Superior temporal gyrus (tissue), 1 donor: Measurements from ENCODE around the gene MINDY1.

Experiments
- DNase-seq: peaks from one replicate; pipeline ENCODE4 v3.0.0-alpha.2; 2016; ENCODE audit errors: extremely low spot score

MINDY1 gene

DNA sequence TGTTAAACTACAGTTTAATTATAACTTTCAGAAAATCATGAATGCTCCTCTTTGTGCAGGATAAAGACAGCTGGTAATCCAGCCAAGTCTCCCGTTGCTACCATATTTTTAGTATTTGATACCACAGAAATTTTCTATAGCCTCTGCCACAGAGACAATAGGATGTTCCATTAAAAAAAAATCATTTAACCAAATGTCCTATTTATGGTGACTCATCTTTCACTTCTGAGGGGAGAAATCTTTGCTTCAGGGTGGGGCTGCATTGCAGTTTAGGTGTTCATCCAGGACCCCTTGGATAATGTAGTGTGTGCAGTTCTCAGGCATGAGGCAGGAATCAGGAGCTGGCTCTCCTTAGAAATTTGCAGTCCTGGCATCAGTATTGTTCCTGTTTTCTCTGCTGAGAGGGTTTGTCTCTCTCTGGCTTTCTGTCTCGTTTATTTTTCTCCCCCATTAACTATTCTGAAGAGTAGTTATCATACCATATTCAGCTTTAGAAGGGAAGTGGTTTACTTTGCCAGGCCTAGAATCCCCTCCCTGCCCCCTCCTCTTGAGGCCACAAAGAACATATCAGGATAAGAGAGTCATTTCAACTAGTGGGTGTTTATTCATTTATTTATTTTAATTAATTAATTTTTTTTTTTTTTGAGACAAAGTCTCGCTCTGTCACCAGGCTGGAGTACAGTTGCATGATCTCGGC, 4.6 kb upstream of the MINDY1 start:
- peak; percentile 7 for DNase-seq

DNA sequence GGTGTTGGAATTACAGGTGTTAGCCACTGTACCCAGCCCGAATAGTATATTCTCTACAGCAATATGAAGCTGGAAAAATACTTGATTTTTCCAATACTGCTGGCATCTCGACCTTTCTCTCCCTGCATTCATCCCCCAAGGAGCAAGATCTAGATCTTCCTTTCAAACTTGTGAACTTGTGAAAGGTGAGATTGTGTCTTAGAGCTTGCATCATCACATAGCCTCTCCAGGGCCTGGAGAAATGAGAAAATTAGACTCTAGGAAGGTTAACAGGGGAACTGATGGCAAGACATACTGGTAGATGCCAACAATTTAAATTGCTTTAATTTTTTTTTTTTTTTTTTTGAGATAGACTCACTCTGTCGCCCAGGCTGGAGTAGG, 3.6 kb upstream of the MINDY1 start:
- peak; percentile 2 for DNase-seq

DNA sequence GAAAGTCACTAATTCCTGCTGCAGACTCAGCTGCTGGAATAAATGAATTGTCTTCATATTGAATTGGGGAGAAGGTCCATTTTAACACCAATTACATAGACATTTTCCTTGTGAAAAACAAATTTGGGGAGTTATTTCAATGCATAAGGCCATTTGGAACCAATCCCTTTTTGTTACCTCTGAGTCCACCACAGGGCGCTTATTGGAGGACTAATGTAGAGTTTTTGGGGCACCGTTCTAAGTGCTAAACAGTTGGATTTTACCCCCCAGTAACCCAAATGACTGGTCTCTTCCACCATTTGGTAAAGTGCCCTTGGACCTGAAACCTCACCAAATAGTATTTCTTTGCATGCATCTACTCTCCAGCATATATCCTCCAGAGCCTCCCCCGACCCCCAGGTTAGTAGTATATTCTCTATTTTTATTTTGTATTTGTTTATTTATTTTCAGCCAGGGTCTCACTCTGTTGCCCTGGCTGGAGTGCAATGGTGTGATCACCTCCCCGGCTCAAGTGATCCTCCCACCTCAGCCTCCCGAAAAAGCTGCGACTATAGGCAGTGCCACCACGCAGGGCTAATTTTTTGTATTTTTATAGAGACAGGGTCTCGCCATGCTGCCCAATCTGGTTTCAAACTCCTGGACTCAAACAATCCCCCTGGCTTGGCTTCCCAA, 3.1 kb upstream of the MINDY1 start:
- peak; percentile 2 for DNase-seq

DNA sequence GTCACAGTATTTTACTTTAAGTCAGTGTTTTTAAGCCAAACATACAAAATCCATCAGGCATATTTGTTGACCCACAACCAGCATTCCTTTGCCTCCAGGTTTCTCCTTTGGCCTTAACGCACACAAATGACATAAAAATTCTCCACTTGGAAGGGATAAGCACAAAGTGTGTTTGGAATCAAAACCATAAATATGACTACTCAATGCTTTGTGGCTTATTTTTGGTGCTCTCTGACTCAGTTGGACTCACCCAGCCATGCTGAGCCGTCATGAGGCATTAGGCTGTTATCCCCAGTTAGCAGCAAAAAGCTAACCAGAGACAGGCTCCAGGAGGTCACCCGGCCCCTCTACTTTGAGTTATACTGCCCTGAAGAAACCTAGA, 2.5 kb upstream of the MINDY1 start:
- no peak for DNase-seq

DNA sequence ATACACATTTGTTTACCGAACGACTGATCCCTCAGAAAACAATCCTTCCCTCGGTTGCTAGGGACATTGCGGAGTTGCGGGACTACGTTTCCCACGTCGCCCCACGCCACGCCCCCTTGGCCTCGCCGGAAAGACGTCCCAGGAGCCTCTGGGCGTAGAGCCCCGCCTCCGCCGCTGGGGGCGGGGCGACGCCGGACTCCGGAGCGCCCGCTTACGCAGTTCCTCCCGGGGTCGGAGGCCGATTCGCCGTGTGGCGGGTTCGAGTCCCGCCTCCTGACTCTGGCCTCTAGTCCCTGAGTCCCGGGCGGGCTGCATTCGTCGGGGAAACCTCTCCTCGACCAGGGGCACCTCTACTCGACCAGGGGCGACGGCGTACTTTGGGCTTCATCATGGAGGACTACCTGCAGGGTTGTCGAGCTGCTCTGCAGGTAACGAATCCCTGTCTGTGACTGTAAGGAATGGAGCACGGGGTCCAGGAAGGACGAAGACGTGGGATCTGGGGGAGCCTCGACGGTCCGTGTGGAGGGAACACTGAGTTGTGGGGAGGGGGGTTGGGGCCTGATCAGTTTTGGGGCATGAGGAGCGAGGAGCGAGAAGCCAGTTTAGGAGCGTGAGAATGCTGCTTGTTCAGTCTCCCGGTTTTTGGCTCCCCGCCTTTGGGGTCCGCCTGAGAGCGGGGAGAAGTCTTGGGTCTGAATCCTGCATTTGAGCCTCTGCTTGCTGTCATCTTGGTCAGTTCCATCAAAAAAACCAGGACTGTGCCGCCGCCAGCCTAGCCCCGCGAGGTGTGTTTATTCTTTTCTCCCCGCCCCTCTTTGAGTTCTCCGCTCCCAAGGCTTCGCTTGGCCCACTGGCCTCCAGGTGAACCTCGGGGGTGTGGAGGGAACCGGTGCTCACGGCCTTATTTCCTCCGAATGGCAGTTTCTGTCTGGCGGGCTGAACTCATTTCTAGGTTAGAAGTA, 1.8 kb upstream of the MINDY1 start, which contains the start of gene PRUNE1:
Gene PRUNE1 (plus strand): TSS at position 206 of the 962 bp plus-strand sequence. CDS start 184 bp downstream, at position 390.
- peak; percentile 98 for DNase-seq

DNA sequence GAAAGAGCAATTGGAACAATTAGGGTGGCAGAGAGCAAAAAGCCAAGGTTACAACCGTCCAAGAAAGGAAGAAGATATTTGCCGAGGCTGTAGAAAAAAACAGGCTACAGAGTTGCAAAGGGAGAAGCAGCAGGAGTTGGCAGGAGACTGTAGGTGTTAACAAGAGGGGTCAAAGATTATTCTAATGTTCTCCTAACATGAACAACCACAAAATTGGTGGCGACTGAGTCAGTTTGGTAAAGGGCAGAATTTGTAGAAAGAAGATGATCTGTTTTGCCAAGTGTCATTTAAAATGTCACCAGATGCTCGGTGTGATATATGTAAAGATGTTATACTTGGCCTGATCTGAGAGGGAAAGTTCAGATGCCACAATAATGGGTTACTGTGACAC, 1.1 kb upstream of the MINDY1 start:
- DNase-seq, result no peak

DNA sequence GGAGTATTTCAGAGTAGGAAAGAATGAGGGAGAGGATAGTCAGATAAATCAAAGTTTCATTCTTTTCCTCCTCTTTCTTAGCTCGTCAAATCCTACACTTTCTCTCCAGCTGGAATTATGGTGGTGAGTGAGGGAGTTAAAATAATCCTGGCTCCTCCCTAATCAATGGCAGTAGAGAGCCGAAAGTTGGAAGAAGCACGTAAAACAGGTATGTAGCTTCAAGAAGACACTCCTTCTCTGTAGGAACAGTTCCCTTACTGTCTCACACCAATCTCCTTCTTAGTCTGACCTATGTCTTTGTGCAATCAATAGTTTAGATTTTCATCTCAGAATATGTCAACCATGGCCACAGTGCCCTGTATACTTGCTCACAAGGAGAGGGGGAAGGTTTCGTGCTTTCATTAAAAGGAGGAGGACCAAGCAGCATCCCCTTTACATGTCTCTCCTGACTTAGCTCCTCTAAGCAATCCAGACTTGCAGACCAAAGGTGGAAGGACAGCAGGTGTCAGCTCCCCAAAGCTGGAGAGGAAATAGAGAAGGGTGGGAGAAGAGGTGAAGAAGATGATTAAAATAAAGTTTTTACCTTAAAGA, 878 bp downstream of the MINDY1 start:
- peak; percentile 52 for DNase-seq

DNA sequence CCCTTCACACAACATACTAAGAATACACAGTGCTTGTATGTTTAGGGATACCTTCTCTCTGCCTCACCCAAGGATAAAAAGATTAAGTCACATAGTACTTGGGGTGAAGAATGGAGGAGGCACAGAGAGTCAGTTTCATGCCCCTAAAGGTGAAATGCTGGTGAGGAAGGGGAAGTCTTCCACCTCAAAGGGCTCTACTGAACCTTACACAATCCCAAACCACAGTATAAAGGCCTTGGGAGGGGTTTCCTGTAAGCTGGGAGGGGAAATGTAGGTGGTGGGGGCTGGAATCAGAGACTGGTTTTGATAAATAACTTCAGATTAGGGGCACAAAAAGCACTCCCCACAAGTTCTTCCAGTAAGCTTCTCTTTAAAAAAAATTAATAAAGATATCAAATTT, 3.5 kb downstream of the MINDY1 start:
- no peak for DNase-seq

DNA sequence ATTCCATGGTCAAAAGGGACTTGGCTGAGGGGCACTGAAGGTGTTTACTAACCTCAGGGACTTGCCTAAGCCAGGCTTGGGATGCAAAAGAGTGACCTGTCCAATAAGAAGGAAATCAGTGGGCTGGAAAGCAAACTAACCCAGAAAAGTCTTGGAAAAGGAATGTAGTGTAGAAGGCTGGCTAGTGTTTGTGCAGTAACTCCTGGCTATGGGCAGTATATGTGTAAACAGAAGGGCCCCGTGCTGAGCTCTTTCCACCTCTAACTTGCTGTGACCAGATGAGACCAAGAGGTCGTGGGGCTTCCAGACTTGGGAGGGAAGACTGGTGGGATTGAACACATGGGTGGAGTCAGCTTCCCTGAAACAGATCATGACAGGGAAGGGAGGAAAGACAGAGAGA, 4.1 kb downstream of the MINDY1 start:
- no peak for DNase-seq

DNA sequence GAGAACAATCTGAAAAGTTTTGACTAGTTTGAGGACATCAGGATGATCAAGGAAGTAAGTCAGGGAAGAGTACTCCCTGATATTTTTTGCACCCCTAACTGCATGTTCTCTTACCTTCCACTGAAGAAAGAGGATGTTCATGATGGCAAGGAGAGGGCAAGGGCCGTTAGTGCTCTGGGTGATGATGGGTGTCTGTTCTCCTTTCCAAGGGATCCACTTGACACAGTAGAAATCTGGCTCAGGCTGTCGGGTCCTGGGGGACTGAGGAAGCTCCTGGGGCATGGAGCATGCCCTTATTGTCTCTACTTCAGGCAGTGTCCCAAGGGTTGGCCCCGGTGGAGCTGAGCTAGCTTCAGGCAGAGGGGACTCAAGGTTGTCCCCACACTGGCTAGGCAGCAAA, 4.7 kb downstream of the MINDY1 start:
- no peak for DNase-seq

DNA sequence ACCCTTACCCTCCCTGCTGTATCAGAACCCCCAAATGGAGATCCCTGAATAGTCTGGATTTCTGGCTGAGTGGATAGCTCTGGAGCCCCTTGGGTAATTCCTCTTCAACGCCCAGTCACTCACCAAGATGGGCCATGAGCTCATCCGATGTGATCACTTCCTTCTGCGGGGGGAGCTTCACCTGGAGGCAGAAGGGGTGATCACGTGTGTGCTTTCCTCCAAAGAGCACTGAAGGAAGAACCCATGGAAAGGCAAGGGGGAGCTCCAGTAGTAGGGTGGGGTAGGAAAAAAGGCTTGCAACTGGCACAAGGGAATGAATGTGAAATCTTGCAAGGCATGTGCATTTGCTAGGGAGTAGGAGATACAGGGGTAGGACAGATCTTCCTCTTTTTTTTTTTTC, 5.1 kb downstream of the MINDY1 start:
- DNase-seq, result no peak

DNA sequence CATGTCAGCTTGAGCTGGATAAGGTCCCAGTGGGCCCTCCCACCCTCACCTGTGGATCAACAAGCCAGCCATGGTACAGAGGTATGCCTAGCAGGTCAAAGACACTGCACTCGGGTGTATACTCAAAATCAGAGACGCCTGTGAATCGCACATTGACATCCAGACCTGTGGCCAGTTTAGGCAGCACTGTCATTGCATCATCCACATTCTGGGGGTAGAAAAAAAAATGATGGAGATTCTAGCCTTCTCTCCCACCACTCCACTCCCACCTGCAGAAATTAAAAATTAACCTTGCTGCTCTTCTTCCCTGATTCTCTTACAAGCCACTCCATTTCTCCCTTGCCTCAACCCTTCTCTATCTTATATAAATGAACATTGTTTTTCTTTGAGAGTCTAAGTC, 6.3 kb downstream of the MINDY1 start:
- no peak for DNase-seq

DNA sequence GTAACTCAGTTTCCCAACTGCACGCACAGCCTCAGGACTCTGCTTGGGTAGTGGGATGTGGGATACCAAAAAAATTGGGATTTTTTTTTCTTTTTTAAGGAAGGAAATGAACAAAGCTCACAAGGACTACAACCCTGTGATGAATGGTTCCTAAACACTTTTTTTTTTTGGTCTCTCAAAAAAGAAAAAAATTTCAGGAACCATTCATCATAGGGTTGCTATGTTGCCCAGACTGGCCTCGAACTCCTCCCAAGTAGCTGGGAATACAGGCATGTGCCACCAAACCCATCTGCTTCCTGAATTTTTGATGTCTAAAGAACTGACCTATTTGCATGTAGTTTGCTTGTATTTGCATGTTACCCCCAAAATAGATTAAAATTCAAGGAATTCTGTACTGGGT, 6.8 kb downstream of the MINDY1 start:
- no peak for DNase-seq

DNA sequence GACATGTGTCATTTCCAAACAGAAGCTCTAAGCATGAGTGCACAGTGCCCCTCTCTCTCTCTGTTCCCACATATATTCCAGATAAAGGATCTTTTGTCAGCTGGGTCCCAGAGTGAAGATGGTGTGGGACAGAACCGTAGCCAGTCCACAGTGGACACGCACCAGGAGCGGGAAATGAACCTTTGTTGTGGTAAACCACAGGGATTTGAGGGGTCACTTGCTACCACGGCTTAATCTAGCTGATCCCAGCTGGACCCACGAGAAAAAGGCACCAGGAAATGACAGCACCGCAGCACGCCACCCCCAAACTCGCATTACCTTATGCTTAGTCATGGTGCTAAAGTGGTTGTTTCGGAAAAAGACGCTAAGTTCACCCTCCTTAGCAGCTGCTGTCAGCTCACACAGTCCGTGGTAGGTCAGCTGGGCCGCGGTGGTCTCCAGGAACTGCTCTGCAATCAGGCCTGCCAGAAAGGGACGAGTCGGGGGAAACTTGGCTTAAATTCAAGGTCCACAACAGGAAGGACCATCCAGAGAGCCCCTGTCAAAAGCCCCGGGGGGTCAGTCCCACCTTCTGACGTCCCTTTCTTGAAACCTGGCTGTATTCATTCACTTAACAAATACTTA, 7.5 kb downstream of the MINDY1 start:
- DNase-seq, result peak; percentile 76

DNA sequence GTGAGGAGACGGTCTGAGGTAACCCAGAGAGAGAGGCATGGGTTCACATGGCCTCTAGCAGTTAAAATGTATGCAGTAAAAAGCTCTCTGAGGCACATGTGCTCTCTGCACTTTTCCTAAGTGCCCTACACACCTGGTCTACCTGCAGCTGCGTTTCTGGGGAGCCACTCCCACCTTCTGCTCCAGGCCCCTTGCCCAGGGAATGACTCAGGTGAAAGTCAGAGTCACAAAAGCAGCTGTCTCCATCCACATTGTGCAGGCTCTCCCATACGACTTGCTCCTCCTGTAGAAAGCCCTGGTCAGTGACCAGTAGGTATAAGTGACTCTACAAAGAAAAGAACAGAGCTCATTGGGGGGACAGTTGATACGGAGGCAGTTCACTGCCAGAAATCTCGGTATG, 8.8 kb downstream of the MINDY1 start:
- no peak for DNase-seq

DNA sequence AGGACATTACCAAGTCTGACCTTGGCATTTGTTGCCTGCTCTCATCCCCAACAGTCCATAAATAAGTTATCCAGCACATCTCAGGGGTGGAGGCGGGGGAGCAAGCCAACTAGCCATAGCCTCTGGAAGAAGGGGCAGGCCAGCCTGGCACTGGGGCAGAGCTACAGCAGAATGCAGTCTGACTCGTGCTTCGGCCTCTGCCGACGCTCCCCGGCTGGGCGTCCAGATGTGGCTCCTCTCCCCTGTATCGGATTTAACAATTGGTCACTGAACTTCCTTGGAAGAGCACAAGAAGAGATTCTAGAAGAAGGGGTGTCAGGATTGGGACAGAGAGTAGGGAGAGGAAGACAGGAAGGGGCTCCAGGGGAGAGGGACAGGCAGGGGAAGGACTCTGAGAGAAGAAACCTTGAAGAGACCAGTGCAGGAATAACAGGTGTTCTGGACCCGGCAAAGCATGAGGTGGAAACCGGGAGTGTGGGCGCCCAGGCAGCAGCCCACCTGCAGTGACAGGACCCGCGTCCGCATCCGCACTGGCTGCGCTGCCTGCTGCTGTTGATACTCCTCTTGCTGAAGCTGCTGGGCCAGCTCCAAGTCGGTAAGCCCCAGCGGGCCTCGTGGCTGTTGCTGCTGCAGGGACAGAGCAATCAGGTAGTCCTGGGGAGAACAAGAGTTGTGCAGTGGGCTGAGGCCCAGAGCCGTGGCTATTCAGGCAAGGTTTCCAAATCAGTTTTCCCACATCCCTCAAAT, 9.4 kb downstream of the MINDY1 start:
- DNase-seq, result no peak

DNA sequence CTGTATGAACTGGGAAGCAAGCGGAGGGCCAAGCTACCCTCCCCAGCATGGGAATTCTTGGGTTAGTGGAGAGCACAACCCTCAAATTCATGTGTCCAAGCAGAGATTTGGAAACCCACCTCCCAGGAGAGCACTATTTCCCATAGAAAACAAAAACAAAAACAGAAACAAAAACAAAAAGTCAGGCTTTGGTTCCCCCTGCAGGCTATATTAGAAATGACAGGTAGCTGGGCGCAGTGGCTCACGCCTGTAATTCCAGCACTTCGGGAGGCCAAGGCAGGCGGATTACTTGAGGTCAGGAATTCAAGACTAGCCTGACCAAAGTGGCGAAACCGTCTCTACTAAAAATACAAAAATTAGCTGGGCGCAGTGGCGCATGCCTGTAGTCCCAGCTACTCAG, 10.8 kb downstream of the MINDY1 start:
- peak; percentile 79 for DNase-seq

DNA sequence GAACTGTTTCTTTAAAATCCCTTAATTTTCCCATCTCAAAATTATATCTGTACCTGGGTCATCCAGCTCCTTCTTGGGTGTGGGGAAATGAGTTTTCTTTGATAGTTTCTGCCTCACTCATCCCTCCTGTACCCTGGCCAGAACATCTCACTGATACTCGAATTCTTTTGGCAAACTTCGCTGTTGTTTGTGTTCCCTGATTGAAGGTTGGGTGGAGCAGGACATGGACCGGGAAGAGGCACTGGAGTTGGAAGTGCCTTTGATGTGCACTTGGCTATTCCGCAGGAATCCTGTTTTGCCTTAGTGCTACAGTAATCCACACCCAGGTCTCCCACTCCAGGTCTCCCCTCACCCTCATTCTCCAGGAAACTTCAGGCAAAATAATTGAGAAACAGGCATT, 11.2 kb downstream of the MINDY1 start:
- DNase-seq, result no peak

DNA sequence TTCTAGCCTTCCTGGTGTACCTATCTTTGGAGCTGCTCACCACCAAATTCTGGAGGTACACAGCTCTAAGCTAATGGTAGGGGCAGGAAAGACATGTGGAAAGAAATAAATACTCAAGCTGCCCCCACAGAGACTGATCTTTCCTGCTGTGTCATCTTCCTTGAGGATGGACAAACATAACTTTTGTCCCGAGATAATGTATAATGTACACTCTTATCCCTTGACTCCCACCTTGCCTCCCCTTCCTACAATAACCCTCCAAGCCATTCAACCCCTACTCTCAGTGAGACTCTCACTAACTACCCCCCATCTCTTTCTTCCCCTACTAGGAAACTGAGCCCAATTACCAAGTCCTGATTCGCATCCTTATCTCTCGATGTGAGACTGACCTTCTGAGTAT, 12.5 kb downstream of the MINDY1 start:
- DNase-seq, result no peak

DNA sequence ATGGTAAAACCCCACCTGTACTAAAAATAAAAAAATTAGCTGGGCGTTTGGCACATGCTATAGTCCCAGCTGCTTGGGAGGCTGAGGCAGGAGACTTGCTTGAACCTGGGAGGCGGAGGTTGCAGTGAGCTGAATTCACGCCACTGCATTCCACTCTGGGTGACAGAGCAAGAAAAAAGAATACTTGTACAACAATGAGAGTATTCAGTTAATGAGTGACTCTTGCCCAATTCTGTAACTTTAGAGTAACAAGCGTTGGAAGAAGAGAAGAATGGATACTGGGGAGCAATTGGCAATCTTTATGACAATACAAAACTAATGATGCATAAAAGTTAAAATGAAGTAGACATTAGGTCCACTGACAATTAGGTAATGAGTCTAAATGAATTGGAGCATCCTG, 14.1 kb downstream of the MINDY1 start:
- no peak for DNase-seq

DNA sequence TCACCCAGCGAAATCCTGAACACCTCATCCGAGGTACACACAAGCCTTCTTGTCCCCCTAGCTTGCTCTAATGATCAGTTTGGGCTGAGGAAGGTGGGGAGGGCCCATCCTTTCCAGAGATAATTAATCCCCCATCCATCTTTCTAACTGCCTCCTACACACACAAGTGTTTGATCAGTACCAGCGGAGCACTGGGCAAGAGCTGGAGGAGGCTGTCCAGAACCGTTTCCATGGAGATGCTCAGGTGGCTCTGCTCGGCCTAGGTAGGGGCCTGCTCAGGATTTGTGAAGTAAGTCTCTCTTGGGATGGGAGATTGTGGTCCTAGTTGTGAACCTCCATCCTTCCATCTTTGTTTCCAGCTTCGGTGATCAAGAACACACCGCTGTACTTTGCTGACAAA, 18.8 kb downstream of the MINDY1 start:
- DNase-seq, result no peak
